Parathyroid adenoma (tissue), 2 donors: Measurements from ENCODE around the gene TEDDM1.

Experiments used
- H2AFZ ChIP-seq: fragments of 300-600 bp; sonication (generic); one replicate; pipeline ENCODE4 v1.7.0; 2017; ENCODE audit warnings: antibody characterized with exemption, mild to moderate bottlenecking
- H3K27ac ChIP-seq: fragments of 300-600 bp; sonication (generic); one replicate; pipeline ENCODE4 v1.7.0; 2017
- H3K27me3 ChIP-seq: fragments of 300-600 bp; sonication (generic); one replicate; pipeline ENCODE4 v1.7.0; 2017; ENCODE audit warnings: low read length; ENCODE audit not compliant: control insufficient read depth, insufficient read depth
- H3K36me3 ChIP-seq: fragments of 300-600 bp; sonication (generic); one replicate; pipeline ENCODE4 v1.7.0; 2017; ENCODE audit warnings: low read length; ENCODE audit not compliant: control insufficient read depth, insufficient read depth
- H3K4me1 ChIP-seq: fragments of 300-600 bp; sonication (generic); one replicate; pipeline ENCODE4 v1.7.0; 2017; ENCODE audit warnings: control low read depth
- H3K4me2 ChIP-seq: fragments of 300-600 bp; sonication (generic); one replicate; pipeline ENCODE4 v1.7.0; 2017; ENCODE audit warnings: low read length
- H3K4me3 ChIP-seq: fragments of 300-600 bp; sonication (generic); one replicate; pipeline ENCODE4 v1.7.0; 2017; ENCODE audit warnings: low read depth, low read length
- H3K79me2 ChIP-seq: fragments of 300-600 bp; sonication (generic); one replicate; pipeline ENCODE4 v1.7.0; 2017; ENCODE audit warnings: control low read depth
- H3K9ac ChIP-seq: fragments of 300-600 bp; sonication (generic); one replicate; pipeline ENCODE4 v1.7.0; 2017; ENCODE audit warnings: mild to moderate bottlenecking
- H3K9me3 ChIP-seq: fragments of 300-600 bp; sonication (generic); one replicate; pipeline ENCODE4 v1.7.0; 2017; ENCODE audit warnings: low read length; ENCODE audit not compliant: control insufficient read depth
- CTCF ChIP-seq: fragments of 300-600 bp; sonication (generic); IDR thresholded peaks from one replicate; pipeline ENCODE4 v1.7.0; 2017; ENCODE audit warnings: antibody characterized with exemption, mild to moderate bottlenecking
- donor health status: primary hyperparathyroidism.

The TEDDM1 gene

DNA sequence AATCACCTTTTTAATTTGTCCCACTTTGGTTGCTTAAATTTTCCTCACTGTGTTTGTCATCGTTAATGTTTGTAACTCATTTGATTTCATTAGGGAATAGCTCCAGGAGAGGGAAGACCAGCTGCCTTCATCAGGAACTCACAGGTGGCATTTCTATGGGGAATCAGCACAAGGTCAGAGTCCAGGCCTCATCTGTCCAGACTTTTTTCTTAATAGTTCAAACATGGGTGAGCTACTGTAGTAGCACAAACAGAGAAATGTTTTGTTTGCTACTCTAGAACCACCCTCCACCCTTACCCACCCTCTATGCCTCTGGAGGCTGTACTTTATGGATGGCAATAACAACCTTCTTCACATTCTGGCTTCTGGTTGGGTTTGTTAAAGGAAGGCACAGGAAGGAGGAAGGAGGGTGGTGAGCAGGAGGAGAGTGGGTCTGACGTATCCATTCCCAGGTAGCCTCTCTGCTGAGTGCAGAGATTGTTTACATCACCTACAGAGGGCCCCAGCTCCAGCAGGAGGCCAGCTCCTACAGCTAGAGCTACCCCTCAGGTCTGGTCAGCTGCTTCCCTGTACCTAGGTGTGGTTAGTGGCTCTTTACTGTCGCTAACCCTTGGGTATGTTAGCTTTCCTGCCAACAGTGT is 8.1 kb upstream of the TEDDM1 start:
- no peak overlapping the region for H3K27ac ChIP-seq
- H3K4me2 ChIP-seq: no peak overlapping the region
- H3K27me3 ChIP-seq: no peaks in the 10 kb centered on the region
- H3K9me3 ChIP-seq: no peaks in the 10 kb centered on the region
- H3K4me3 ChIP-seq: no peak overlapping the region
- H3K9ac ChIP-seq: no peak overlapping the region
- no peak overlapping the region for H2AFZ ChIP-seq
- no peaks in the 10 kb centered on the region for H3K79me2 ChIP-seq
- no peaks in the 10 kb centered on the region for H3K36me3 ChIP-seq
- no peaks in the 10 kb centered on the region for H3K4me1 ChIP-seq
- TF ChIP-seq CTCF: no peak

DNA sequence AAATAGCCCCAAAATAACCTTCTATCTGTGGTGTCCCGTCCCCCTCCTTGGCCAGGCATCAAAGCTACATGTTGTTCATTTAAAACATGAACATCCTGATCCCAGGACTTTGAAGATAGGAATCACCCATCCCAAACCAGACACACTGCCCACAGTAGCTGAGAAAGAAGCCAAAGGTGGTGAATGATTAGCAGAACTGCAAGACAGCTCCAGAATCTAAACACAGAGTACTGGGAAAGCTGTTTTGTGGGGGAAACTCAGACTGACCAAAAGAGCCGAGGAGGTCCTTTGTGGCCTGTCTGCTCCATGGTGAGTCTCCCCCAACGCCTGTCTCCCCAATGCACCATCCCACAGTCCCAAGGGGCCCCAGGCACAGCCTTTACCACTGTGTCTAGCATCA is 7.3 kb upstream of the TEDDM1 start:
- no peak overlapping the region for H3K4me2 ChIP-seq
- no peaks in the 10 kb centered on the region for H3K9me3 ChIP-seq
- no peaks in the 10 kb centered on the region for H3K4me1 ChIP-seq
- no peaks in the 10 kb centered on the region for H3K27me3 ChIP-seq
- H3K9ac ChIP-seq: no peak overlapping the region
- H2AFZ ChIP-seq: no peak overlapping the region
- TF ChIP-seq CTCF: no peak
- H3K36me3 ChIP-seq: no peaks in the 10 kb centered on the region
- H3K27ac ChIP-seq: no peak overlapping the region
- H3K79me2 ChIP-seq: no peaks in the 10 kb centered on the region
- no peak overlapping the region for H3K4me3 ChIP-seq

DNA sequence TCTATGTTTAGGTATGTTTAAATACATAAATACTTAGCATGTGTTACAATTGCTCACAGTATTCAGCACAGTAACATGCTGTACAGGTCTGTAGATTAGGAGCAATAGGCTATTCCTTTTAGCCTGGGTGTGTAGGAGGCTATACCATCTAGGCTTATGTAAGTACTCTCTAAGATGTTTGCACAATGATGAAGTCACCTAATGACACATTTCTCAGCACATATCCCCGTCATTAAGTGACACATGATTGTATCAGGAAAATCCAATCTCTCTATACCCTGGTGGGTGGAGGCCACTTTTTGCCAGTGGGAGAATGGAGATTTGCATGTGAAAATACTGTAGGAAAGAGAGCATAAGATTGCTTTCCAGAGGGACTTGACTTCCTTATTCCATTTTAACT is 5.5 kb upstream of the TEDDM1 start:
- H3K27ac ChIP-seq: no peak overlapping the region
- no peak overlapping the region for H3K9ac ChIP-seq
- H3K4me3 ChIP-seq: no peak overlapping the region
- no peaks in the 10 kb centered on the region for H3K27me3 ChIP-seq
- no peak overlapping the region for H2AFZ ChIP-seq
- no peak for TF ChIP-seq CTCF
- H3K9me3 ChIP-seq: no peaks in the 10 kb centered on the region
- no peaks in the 10 kb centered on the region for H3K4me1 ChIP-seq
- H3K36me3 ChIP-seq: no peaks in the 10 kb centered on the region
- no peak overlapping the region for H3K4me2 ChIP-seq
- H3K79me2 ChIP-seq: no peaks in the 10 kb centered on the region

- no peaks in the 10 kb centered on the region for H3K79me2 ChIP-seq
- no peak overlapping the region for H3K27ac ChIP-seq
- H3K4me1 ChIP-seq: no peaks in the 10 kb centered on the region
- H3K36me3 ChIP-seq: no peaks in the 10 kb centered on the region
- H3K27me3 ChIP-seq: no peaks in the 10 kb centered on the region
- H3K4me2 ChIP-seq: no peak overlapping the region
- no peak for TF ChIP-seq CTCF
- no peak overlapping the region for H2AFZ ChIP-seq
- no peaks in the 10 kb centered on the region for H3K9me3 ChIP-seq
- no peak overlapping the region for H3K4me3 ChIP-seq
- H3K9ac ChIP-seq: no peak overlapping the region
Measured at GRCh38 chr1:182405578-182405977, 5.1 kb upstream of the TEDDM1 start.

- H3K4me1 ChIP-seq: no peaks in the 10 kb centered on the region
- H3K27me3 ChIP-seq: no peaks in the 10 kb centered on the region
- no peak overlapping the region for H3K4me2 ChIP-seq
- H3K27ac ChIP-seq: no peak overlapping the region
- TF ChIP-seq CTCF: no peak
- H3K9me3 ChIP-seq: no peaks in the 10 kb centered on the region
- H3K79me2 ChIP-seq: no peaks in the 10 kb centered on the region
- no peaks in the 10 kb centered on the region for H3K36me3 ChIP-seq
- H3K9ac ChIP-seq: no peak overlapping the region
- no peak overlapping the region for H2AFZ ChIP-seq
- no peak overlapping the region for H3K4me3 ChIP-seq
Measured at GRCh38 chr1:182404781-182405180, 4.3 kb upstream of the TEDDM1 start.
